HL-60/S4 treated with phorbol 12-myristate 13-acetate at 8.2 ng/mL for 4 days and 3 days (cell line): Measurements from ENCODE around the gene ATXN7L1.

ENCODE experiments used
- in situ Hi-C: fragments of 300-500 bp; cut with MboI; formaldehyde crosslinking; loops from 2 replicates; pipeline ENCODE4 v1.15.0; 2022; ENCODE audit warnings: low sequenced_read_pairs

The ATXN7L1 gene

DNA sequence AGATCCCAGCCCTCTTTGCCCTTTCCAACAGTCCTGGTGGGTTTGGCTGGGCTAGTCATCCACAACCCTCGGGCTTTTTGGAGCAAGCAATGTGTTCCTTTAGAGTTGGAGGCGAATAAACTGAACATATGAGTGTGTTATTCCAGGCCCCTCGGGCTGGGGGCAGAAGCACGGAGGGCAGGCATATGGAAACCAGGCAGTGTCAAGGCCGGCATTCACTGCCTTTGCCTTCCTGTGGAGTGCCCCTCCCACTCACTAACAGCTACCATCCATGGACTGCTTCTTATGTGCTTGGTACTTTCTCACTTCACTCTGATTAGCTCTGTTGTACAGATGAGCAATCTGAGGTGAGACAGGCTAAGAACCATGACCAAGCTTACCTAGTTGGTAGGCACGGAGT is 241.2 kb downstream of the ATXN7L1 start:
- in situ Hi-C loops = no loop called here

DNA sequence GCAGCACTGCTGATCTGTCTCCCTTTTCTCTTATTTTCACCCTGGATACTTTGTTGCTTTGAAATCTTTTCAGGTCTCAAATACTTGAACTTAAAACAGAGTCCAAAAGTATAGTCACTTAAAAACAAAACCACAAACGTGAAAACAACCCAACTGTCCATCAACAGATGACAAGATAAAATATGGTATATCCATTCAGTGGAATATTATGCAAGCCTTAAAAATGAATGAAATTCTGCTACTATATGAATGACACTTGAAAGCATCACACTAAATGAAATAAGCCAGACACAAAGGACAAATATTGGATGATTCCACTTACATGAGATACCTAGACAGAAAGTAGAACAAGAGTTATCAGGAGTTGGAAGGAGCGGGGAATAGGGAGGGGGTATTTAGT is 250.4 kb downstream of the ATXN7L1 start:
- in situ Hi-C loops = no loop called here

DNA sequence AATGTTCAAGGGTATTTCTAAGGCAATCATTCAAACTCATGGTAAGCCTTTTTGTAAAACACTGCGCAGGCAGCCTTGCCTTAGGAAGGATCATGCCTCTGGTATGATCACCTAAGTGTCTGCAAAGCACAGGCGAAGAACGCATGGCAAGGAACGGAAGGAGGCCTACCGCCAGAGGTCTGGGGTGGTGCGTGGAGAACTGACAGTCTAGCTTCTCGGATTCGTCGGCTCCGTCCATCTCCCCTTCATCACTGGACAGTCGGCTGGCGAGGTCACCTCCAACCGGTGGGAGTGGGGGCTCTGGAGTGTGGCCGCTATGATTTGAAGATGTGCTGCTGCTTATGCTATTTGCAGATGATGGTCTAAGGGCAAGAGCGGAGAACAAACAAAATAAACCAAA is 252.5 kb downstream of the ATXN7L1 start:
- in situ Hi-C loops = no loop called here

DNA sequence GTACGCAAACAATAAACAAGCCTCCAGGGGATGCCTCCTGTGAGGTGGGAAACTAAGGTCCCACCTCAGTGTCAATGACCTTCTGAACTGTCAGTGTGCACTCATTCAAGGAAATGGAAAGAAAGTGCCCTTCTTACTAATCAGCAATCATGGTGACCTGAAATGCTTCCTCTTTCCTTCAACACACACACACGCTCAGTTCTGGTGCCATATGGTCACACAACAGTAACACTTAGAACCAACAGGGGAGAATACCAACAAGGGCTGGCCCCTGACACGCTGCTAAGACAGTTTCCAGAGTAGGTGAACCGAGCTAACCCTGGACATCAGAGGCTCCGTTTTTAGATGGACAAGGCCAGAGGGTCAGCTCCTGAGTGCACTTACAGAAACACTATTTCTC is 253.0 kb downstream of the ATXN7L1 start:
- in situ Hi-C loops = no loop called here

DNA sequence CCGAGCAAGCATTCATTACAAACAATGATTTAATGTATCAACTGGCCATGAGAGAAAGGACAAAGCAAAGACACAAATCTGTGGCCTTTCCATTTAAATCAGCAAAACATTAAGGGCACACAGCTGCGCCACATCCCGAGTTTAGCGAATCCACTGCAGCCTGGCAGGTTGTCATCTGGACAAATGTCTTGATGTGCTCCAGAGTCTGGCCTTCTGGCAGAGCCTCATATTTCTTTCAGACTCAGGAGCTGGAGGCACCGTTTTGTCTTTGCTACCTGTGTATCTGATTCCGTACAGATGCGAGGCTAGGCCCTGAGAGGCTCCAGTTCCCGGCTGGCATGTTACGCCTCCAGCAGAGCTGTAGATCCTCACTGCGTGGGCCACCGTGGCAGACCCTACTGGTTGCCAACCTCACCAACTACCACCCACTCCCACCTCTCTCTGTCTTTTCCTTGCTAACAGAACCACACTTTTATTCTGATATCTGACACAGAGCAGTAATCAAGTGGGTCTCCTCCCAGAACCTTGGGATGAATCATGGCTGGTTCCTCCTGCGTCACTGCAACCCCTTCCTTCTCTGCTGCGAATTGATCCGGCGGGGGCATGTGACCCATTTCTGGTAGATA is 254.2 kb downstream of the ATXN7L1 start:
- in situ Hi-C loops = no loop called here

DNA sequence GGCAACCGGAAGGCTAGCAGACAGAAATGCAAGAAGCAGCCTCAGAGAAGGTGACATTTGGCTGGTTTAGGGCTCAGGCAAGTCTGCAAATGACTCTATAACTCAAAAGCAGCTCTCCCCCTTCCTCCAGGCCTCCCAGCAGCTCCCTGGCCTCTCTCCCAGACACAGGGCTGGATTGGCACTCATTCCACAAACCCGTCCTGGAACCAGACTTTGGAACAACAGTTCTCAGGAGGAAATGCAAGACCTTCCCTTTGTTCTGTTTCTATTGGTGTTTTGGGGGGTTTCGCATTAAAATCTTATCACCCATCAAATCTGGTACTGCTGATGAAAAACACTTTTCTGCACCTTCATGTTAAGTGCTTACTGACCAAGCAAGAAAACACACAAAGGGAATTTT is 254.8 kb downstream of the ATXN7L1 start:
- in situ Hi-C loops = no loop called here

DNA sequence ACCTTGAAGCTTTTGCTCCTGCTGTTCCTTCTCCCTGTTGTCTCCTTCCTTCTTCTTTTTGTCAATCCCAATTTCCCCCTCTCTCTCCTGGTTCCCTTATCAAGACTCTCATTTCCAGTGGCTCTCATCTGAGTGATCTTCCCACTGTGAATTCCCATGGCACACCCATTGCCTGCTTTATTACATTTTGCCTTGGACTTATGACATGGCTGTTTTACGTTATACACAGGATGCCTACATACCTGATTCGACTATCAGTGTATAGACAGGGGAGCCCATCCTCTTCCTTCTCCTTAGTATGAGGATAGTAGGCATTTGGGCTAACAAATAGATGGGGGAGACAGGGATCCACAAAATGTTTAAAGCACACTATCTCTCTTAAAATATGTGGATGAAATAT is 255.2 kb downstream of the ATXN7L1 start:
- in situ Hi-C loops = no loop called here

DNA sequence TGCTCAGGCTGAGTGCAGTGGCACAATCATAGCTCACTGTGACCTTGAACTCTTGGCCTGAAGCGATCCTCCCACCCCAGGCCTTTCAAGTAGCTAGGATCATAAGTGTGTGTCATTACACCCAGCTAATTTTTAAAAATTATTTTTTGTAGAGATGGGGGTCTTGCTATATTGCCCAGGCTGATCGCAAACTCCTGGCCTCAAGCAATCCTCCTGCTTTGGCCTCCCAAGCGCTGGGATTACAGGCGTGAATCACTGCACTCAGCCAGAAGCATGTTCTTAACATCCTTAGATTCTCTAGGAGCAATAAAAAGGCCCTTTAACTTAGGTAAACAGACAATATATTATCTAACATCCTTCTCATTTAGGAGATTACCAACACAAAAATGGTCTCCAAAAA is 256.8 kb downstream of the ATXN7L1 start:
- in situ Hi-C loops = no loop called here

DNA sequence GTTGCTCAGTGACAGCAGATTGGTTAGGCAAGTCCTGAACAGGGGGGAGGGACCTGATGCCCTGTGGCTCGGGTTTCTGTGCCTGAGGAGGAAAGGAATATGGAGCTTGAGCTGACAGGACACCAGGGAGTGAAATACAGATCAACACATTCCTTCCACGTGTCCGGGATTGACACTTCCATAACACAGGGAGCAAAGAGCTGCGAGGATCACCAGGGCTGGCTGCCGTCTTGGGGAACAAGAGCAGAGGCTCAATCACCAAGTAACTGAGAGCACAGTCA is 258.4 kb downstream of the ATXN7L1 start:
- in situ Hi-C loops = no loop called here

DNA sequence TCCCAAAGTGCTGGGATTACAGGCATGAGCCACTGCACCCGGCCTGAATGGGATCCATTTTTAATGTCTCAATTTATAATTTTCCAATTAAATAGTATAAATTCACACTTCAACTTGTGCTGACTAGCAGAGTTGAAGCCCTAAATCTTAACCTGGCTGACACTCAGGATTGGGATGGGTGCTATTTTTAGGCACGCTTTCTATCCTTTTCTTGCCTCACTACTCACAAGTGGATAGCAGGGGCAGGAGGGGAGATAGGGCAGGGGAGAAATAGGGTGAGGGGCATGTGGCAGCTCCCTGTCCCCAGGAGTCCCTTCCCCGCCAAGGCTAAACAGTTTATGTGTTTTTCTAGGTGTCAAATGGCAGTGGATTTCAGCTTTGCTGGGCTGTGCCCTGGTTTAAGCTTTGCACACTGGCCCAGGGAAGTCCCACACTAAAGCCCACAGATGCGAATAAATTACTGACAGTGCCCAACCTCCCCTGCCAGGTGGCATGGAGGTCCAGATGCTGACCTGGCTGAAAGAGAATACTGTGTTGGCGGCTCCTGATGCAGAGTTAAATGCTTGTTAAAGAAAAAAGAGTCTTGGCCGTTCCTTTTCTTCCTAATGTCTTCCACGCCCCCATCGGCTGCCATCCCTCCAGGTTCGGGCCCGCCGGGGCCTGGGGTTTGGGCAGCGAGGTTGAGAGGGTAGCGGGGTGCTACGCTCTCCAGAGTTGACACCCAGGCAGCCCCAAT is 259.0 kb downstream of the ATXN7L1 start:
- in situ Hi-C loops = no loop called here

DNA sequence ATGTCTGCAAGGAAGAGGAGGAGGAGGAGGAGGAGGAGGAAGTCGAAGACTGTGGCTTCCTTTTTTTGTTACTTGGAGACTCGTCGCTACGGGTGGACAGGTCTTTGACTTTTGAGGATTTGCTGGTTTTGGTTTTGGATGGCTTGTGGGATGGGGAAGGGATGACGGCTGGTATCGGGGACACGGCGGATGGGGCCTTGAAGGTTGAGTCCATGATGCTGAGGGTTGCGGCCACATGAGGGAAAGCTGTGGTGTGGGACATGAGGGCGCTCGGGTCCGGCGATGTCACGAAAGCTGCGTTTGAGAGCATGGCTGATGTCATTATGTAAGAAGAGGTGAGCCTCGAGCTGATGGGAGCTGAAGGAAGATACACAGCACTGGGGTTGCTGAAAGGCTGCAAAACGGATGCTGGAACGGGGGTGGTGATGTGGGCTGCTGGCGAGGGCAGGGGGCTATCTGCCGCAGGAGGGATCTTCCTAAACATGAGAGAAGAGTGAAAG is 262.0 kb downstream of the ATXN7L1 start:
- in situ Hi-C loops = no loop called here

DNA sequence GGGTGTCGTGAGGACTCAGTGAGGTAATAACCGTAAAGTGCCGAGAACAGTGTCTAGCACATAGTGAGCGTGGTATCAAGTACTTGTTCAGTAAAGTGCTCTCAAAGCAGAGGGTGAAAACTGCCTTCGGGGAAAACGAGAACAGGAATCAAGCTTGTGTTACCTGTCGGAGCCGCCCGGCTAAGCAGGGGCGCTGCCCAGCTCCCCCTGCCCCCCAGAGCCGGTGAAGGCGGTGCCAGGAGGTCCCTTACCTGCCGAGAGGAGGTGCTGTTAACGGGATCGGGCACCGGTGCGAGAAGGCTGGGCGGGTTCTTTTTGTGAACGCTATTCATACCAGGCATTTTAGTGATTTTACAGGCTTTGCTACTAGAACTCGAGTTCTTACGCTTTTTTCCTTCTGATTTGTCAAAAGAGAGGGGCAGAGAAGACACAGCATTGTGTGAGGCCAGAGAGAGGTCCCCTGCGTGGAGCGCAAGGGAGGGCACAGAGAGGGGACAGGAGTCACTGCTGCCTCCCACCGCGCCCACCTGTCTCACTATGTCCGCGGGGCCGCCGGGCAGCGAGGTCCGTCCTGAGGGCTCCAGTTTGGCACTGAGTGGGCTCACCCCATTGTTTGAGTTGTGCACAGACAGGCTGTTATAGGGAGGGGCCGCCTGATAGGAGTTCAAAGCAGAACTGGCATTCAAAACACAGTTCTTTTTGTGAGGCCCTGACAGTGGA is 262.6 kb downstream of the ATXN7L1 start:
- in situ Hi-C loops = no loop called here

DNA sequence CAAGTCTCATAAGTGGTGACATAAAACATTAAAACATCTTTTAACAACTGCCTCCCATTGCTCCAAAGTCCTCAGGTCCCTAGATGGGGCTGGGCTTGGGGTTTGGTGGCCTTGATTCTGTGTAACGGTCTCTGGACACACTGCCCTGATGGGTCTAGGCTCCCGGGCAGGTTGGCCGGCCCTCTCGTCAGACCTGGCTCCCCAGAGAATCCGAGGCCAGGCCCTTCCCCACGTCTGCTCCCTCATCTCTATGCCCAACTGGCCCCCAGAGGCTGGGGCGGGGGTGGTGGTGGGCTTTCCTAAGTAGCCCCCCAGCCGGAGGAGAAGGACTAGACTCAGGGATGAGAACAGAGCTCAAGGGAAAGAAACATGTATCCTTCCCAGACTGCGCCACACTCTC is 263.6 kb downstream of the ATXN7L1 start:
- in situ Hi-C loops = no loop called here

DNA sequence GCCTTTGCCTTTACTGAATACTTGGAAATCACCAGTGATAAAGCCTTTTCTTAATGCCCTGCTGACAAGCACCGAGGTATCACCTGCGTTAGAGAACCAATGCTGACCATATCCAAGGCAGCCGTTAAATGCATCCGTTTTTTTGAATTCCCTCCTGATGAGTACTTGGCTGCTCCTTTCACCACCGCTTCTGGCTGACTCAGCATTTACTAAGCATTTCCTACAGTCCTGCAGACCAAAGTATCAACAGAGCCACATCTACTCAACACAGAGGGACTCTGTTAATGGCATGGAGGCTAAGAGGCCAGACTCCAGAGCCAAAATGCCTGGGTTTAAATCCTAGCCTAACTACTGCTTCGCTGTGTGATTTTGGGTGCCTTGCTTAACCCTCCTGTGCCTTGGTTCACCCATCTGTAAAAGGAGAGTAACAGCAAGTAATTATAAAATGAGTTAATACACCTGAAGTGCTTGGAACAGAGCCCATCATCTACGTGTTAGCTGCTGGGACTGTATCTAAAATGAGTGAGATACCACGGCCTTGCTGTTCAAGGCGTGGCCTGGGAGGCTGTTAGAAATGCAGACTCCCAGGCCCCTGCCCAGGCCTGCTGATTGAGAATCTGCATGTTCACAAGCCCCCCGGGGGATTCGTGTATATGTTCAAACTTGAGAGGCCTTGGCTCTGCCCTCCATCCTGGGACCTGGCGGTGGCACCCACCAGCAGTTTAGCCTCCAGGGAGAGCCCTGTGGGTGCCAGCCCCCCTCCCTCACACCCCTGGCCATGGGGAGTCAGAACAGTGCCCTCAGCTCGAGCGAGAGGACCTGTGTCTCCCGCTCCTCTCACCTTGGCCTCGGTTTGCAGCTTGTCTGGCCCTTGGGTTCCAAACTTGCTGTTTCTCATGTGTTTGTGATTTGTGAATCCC is 264.3 kb downstream of the ATXN7L1 start:
- in situ Hi-C loops = no loop called here

DNA sequence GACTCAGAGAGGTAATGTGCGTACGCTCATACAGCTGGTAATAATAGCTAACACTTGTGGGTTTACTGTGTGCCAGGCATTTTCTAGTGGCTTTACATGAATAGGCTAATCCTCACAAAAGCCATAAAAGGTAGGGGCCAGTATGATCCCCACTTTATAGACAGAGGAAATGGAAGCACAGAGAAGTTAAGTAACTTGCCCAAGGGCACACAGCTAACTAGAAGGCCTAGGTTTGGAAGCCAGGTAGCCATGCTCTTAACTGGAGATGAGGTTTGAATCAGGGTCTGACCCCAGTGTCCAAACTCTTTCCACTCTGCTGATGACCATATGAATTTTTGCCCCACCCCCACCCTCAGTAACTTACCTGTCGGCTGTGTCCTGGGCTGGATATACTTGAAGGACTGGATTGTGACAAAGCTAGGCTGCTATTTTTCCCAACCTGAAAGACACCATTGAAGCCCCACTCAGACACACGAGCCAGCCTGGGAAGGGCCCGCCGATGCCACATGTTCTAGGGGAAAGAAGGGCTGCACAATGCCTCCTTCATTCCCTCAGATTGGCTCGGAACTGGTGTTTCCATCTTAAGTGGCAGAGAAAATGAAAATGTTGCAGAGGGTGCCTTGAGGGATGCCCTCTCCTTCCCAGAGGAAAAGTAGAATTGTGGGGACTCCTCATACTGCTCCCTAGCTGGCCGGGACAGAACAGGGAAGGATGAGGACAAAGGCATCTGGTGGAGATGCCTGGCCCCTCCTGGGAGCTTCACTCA is 266.1 kb downstream of the ATXN7L1 start:
- in situ Hi-C loops = no loop called here

DNA sequence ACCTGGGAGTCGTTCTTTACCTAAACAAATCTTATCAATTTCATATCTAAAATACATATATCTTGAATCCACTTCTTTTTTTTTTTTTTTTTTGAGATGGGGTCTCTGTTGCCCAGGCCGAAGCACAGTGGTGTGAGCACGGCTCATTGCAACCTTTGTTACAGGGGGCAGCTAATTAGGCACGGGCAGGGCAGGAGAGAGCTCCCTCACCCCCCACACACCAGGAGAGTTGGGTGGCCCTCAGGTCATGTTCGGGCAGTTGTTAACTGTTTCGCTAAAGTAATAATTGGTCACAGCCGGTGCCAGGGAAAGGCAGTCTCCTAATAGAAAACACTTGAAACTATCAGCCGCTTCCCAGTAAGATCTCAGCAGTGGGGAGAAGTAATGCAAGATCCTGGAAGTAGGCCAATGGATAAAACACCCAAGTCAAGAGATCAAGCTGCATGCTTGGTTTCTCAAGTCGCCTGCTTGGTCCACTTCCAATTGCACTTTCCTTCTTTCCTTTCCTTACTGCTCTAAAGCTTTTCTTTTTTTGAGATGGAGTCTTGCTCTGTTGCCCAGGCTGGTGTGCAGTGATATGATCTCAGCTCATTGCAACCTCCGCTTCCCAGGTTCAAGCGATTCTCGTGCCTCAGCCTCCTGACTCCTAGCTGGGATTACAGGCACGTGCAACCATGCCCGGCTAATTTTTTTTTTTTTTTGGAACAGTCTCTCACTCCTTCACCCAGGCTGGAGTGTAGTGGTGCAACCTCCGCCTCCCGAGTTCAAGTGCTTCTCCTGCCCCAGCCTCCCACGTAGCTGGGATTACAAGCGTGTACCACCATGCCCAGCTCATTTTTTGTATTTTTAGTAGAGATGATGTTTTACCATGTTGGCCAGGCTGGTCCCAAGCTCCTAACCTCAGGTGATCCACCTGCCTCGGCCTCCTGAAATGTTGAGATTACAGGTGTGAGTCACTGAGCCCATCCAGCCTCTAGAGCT is 273.8 kb downstream of the ATXN7L1 start:
- in situ Hi-C loops = no loop called here

DNA sequence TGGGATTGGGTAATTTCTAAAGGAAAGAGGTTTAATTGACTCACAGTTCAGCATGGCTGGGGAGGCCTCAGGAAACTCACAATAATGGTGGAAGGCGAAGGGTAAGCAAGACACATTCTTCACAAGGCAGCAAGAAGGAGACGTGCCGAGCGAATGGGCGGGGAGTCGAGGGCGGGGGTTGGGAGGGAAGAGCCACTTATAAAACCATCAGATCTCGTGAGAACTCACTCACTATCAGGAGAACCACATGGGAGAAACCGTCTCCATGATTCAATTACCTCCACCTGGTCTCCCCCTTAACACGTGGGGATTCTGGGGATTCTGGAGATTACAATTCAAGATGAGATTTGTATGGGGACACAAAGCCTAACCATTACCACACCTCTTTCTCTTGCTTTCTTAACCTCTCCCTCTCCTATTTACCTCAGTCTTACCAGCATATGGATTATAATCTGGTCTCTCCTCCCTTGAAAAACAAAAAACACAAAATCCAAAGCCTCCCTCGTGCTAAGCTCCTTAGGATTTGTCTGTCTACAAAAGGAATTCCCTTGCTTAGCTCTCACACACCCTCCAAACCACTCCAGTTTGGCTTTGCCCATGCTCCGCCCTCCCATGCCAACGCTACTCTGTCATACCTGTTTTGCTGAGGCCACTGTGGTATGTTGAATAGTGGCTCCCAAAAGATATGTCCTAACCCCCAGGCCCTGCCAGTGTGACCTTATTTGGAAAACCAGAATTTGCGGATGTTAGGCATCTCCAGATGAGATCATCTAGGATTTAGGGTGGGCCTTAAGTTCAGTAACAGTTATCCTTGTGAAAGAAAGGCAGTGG is 275.5 kb downstream of the ATXN7L1 start:
- in situ Hi-C loops = no loop called here

DNA sequence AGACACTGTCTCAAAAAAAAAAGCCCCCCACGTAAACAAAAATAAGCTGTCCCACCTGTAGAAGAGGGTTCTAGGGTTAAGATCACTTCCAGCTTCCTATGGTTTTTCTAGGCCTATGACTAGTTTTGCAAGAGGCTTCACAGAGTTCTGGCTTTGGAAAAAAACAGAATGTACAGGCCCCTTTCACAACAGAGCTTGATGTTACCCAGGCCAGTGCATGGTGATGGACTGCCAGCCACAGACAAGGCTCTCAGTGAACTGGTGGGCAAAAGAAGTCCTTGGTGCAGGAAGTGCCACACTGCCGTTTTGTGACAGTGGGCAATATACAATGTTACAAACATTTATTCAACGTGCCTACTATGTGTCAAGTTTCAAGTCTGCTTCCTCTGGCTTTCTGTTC is 276.8 kb downstream of the ATXN7L1 start:
- in situ Hi-C loops = no loop called here
